HG03432 (cell line): ENCODE measurements around the gene FGF14.

Source experiments
- ATAC-seq: cut with Tn5 transposase; IDR thresholded peaks from one replicate; pipeline ENCODE4 v1.9.1; 2021; ENCODE audit warnings: mild to moderate bottlenecking, moderate library complexity; ENCODE audit not compliant: unreplicated experiment

FGF14 gene

DNA sequence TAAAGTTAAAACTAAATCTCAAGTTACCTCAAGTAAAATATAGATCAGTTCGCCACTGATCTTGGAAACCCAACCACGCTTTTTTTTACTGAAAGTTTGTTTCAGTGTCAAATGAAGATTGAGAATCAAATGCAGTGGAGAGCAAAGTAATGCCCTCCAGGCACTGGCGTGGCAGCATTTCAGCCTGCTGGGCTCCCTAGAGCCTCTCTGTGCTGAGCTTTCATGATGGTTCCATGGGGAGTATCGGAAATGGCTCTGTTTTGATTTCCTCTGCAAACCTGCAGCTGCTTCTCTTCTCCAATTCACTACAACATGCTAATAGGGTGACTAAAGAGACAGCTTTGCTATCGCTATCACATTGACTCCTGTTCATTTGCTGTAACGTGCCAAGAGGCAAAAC lies 141.6 kb downstream of the FGF14 start:
- no peak for ATAC-seq

DNA sequence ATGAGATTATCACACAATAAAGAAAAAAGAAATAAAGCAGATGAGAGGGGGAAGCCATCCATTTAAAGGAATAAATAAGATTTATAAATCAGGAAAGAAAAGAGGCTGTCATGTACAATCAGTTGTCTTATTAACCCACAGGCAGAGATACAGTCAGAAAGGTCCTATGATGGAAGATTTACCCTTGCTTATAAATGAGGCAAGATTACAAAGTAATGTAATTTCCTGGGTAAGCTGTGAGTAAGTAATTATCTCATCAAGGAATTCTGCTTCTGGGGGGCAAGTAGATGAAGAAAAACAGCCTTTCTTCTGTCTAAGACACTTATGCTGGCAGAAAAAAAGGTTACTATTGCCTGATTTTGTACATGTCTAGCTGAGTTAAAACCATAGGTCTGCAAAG lies 146.4 kb downstream of the FGF14 start:
- ATAC-seq, result no peak

DNA sequence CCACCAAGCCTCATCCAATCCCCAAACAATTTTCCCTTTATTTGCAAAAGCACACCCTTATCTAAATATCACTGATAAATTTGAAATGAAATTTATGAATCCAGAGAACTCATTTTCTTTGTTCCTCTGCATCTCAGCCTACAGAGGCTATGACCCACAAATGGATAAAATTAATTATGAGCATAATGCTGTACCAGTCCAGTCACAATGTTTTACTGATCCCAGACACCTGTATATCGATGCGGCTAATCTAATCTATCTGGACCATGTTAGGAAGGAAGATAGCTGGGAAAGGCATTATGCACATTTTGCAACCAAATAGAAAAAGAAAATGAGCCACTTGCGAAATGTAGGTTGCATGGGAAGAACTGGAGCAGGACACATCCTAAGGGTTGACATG lies 150.0 kb downstream of the FGF14 start:
- ATAC-seq, result no peak

DNA sequence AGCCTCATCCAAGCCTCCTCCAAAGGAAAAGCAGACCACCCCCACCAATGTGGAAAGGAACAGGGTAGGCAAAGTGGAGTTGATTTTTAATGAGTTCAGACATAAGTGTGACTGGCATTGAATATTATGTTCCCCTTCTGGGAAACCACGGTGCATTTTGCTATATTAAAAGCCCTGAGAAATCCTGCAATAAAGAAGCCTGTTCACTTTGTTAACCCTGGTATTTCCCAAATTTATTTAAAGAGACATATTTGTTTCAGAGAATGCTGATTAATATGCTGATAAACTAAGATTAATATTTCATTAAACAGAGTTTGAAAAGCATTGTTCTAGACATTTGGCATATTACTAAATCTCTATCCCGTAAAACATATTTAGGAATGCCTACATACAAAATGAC lies 151.4 kb downstream of the FGF14 start:
- no peak for ATAC-seq

DNA sequence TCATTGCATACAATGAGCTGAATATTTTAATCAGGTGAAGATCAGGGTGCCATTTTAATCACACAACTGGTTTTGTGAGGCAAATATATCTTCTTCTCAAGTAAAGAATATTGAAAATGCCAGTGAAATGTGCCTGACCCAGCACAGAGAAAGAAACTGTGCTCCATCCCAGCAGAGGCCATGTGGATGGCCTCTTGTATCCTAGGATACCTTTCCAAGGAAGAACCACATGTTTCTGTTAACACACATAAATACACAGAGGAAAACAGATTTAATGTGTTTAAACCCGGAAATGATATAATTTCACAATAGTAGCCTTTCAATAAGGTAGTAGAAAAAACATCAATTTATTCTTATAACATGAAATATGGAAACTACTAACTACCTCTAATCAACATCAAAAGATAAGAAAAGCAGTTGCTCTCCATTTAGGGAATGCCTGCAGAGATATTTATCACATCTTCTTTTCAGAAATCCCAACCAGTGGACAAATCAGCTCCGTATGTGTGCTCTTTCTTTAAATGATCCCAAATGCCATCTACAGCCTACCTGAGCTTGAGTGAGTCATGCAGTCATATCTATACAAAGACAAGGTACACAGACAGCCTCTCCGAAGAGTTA lies 157.1 kb downstream of the FGF14 start:
- no peak for ATAC-seq

DNA sequence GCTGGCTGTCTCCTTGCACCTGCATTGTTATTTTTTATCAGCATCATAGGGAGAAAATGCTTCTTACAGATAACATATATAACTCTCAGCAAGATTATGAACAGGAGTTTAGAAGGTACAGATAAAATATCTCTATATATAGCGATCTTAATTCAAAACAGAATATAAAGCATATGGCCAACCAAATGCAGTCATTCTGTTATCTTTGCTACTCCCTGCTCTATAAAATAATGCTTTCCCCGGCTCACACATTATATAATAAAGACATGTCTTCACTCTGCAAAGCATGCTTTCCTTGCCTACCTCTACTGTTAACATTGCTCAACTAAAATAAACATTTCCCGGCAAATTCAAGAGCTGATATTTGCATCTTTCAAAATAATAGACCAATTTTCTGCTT lies 161.7 kb downstream of the FGF14 start:
- ATAC-seq, result no peak

DNA sequence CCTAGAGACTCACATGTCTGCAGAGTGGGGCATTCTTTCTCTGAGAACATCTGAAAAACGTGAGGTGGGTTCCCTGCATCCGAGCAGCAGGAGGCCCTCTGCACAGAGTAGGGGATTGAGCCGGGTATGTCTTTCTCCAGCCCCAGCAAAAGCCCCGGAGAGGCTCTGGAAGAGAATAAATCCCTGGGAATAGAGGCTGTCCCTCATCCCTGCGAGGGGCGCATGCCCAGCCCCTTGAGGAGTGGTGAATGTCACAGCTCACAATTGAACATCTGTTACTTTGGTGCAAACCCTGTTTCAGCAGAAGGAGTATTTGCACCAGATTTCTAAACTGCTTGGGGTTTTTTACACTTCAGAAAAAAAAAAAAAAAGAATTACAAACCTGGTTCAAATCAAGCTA lies 164.6 kb downstream of the FGF14 start:
- no peak for ATAC-seq

DNA sequence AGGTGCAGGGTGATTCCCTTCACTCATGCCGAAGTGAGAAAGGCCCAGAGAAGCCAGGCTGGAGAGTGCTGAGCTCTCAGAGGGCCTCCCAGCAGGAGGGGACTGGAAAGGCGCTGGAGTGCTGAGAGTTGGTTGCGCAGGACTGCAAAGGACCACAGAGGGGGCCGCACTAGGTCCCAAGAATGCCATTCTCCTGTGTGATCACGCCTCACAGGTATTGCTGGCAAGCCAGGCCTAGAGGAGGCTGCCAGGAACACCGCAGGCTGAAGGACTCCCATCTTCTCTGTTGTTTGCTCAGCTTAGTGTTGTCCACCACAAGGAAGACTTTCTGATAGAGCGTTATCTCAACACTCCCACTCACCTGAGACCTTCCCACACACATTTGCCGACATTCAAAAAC lies 165.0 kb downstream of the FGF14 start:
- no peak for ATAC-seq

DNA sequence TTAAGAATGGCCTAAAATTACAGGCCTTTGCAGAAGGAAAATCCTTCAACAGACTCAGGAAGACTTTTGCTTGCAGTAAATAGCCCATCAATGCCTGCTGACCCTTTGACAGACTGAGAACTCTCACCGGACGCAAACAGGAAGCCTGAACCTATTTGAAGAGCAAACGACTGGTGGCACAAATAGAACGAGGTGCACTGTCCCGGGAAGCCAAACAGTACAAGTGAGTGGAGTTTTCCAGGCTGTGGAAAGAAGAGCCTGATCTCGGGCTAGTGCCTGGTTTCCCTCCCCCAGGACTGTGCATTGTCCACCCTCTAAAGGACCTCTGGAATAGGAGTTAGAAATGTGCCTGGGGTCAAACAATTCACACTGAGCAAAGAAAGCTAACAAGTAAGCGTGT lies 165.5 kb downstream of the FGF14 start:
- no peak for ATAC-seq

DNA sequence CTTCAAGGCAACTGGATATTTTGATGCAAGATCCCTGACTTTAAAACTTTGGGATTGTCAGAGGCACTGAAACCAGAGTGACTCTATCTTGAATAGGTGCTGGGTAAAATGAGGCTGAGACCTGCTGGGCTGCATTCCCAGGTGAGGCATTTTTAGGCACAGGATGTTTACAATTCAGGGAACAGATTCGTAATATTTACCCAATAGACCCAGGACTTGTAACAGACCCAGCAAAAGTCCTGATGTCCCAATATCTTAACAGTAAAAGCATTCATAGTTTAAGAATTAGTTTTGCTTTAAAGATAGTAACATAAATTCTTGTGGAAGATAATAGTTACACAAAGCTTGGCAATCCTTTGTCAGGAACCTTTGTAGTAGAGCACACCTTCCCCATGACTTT lies 166.2 kb downstream of the FGF14 start:
- no peak for ATAC-seq

DNA sequence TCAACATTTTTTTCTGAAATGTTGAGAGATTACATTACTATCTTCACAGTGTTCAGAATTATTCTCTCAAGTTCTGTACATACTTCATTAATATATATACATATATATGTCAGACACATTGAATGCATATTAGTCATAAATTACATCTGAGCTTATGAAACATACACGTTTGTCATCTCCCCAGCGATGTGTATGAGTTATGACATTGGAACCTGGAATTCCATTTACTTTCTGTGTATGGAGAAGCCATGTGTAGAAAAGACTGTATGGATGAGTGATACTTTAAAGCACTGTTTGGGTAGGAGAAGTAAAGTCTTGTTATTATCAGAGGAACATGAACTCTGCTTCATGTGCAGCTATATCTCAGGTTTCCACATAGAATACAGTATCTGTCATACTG lies 167.2 kb downstream of the FGF14 start:
- no peak for ATAC-seq

DNA sequence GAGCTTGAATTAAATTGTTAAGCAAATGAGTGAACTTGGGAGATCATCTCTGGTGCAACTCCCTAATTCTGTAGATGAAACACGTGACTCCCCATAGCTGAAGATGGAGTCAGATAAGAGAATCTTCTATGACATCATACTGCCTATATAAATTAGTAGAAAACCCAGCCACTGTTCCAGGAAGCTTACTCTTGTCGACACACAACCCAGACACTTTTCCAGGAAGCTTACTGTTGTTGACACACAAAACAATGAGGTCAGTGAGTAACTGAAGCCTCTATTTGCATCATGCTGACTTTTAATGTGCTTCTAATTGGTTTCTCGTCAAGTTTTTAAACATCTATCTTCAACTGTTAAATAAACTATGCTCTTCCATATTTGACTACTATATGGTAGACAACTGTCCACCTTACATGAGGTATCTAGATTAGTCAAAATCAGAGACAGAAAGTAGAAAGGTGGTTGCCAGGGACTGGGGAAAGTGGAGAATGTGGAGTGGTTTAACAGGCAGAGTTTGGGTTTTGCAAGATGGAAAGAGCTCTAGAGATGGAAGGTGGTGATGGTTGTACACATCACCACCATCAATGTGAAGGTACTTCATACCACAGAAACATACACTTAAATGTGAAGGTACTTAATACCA lies 168.2 kb downstream of the FGF14 start:
- no peak for ATAC-seq

DNA sequence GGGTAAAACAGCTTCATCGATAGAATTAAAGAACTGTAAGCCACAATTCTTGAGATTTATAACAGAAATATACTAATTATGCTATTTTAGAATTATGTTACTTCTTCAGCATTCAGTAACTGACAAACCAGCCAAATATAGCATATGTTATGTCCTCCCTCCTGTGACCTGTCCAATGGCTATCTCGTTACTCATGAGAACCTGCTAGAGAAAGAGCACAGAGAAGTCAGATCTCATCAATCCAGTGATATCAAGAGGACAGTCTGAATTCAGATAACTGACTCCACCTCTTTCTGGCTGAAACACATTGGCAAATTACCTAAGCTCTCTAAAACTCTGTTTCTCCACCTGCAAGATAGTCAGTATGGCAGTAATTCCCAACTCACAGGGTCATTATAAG lies 170.4 kb downstream of the FGF14 start:
- no peak for ATAC-seq

DNA sequence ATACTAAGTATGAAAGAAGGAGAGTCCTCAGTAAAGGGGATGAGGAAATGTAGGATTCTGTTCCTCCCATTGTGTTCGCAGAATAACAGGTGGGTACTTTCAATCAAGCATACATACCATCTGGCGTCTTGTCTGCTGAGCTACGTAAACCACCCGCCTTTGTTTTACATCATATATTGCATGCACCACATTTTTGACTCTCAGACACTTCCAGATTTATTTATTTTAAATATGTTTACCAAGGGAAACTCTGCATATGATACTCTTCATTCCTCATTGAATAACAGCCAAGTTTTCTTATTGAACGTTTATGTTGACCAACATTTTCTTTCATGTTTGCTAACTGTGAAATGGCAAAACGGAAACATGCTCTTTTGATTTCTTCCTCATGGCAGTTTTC lies 174.1 kb downstream of the FGF14 start:
- ATAC-seq, result no peak

DNA sequence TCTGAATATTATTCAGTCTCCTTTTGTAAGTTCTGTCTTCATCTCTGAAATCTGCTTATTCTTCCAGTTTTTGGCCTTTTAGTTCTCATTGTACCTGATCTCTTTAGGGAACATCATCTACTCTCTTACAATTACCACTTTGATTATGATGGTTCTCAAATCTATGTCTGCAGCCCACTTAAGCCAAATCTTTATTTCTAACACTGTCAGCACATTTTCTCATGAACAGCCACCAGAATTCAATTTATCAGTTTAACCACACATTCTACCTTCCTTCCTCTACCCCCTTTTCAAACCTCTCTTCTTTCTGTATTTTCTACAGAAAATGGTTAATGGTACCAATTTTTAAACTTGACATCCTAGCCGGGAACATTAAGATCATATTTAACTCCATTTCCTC lies 175.3 kb downstream of the FGF14 start:
- ATAC-seq, result no peak

DNA sequence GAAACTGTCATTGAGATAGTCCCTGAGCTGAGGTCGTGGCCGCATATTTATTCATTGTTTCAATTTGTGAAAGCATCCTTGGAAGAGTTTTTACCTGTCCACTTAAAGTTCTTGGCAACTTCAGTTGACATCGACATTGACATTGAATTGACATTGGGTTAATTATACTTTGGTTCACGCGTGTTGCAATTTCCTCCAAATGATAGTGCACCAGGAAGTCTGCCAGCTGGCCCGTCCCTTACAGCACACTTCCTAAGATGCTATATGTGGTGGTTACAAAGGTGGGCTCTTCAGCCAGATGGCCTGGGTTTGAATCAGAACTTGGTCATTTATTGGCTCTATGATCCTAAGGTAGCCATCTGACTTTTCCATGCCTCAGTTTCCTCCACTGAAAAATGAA lies 176.0 kb downstream of the FGF14 start:
- no peak for ATAC-seq

DNA sequence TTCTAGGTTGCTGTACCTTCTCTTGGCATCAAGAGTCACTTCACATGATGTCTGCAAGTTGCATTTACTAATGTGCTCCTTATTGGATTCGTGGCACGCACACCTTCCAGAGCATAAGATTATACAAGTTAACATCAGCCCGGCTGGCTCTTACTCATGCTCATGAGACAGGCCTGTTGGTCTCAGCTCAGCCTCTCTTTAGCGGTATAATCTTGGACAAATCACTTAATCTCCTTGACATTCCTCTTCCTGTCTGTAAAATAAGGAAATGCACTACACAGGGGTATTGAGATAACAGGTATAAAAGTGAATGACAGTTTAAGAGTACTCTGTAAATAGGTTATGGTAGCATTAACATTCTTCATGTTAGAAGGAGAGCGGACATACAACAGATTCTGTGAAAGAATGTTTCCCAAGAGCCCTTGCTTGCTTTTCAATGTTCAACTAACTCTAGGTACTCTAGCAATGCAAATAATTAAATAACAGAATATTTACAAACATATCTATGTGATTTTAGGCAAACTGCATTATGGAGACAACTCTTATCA lies 181.1 kb downstream of the FGF14 start:
- ATAC-seq, result no peak

DNA sequence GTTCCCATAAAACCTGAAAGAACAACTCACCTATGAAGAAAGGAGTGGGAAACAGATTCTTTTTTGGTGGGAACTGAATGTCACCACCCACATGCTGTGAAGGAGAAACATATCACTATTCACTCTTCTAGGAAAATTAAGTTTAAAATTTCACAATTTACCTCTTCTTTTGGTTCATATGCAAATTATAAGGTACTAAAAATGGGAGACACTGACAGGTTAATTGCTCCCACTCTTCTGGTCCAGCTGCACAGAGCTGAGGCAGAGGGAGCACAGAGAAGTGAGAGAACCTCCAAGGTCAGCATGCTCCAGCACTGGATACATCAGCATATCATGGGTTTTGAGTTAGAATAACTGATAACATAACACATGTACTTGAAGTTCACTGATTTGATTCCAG lies 186.9 kb downstream of the FGF14 start:
- no peak for ATAC-seq

DNA sequence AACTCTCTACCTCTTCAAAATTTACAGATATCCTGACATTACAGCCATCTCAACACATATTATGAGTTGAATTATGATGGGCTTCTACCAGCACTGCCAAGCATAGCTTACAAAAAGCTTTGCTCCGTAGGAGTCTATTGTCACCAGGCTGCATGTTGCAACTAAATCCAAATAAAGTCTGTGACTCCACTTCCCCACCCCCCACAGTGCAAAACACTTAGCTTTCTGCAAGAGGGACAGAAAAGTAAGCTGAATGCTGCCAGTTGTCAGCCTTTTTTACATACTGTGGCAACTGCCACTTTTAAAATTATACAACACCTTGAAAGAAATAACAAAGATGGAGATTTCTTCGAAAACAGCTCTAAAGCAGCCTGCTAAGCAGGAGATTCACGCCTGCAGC lies 189.1 kb downstream of the FGF14 start:
- ATAC-seq, result no peak

DNA sequence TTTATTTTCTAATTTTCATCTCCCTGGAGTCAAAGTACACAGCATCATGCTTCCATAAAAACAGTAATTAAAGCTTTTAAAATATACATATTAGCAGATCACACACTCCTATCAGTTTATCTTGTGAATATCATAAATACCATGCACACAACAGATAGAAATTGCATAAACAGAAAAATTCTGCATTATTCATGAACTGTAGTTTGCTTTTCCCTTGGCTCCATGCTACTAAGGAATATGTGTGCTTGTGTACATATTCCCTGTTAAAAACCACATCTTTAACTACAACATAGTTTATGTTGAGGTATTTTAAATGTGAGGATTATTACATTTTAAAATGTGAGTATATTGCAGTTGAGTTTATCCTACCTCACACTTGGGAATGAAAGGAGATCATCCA lies 193.5 kb downstream of the FGF14 start:
- no peak for ATAC-seq

DNA sequence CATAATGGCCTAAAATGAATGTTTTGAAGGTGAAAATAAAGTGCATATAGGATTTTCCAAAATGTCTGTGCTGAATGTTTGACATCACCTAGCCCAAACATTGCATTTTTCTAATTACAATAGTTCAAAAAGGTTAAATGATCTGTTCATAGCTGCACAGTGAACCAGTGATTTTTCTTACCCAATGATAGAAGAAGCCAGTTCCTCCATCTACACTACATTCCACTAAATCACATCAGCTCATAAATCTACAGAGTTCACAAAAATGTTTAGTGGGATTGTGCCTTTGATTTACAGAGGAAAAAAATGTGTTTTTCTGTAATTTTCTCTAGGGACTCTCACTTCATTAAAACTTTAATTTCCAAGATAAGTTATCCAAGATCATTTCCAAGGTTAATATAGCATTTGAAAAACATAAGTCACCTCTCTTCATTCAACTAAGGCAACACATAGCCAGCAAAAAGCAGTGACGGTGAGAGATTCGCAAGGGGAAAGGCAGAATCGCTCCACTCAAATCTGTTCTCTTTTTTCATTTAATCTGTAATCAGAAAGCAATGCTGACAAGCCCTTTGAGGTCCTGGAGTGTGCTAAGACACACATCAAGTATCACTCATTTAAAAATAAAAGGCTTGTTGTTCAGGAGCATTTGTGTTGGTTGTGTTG lies 194.0 kb downstream of the FGF14 start:
- no peak for ATAC-seq

DNA sequence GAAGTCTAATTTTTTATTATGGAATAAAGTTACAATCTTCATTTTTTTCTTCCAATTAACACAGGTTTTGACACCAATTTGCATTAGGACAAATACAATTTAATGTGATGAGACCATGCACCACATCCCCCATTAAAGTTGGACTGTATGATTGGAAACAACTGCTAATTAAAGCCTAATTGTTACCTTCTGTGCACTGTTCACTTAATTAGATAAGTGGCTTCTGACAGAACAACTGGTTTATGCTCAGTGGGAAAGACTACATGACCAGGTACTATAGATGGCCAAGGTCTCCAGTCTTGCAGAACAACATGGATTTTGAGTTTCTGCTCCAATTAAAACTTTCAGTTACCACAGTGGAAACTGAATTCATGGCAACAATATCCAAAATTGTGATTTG lies 198.1 kb downstream of the FGF14 start:
- ATAC-seq, result no peak
